Superior temporal gyrus (tissue), 1 donor: ENCODE measurements around the gene HAPLN2.
A peak's percentile ranks its signal among the peaks of the same experiment; 100 is the strongest.
"Not testable (repeated sequence)": the region's sequence is repeated elsewhere in the genome, so short reads cannot be mapped to it uniquely, and the experiment has no call there.

Experiments
- DNase-seq: peaks from one replicate; pipeline ENCODE4 v3.0.0-alpha.2; 2016; ENCODE audit errors: extremely low spot score

The HAPLN2 gene

DNA sequence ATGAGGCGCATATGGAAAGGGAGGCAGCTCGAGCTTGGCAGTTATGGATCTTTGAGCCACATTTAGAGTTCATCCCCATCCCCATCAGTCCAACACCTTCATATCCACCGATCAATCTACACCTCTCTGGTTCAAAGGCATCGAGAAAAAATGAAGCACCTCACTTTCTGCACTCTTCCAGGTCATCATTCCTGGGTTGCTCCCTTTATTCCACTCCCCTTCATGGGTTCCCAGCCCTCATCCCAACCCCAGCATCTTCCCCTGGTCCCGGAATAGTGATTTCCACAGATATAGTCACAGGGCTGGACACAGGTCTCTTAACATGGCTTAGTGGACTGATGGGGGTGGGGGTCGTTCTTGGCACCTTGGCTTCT is 354 bp downstream of the HAPLN2 start:
- DNase-seq: no peak

DNA sequence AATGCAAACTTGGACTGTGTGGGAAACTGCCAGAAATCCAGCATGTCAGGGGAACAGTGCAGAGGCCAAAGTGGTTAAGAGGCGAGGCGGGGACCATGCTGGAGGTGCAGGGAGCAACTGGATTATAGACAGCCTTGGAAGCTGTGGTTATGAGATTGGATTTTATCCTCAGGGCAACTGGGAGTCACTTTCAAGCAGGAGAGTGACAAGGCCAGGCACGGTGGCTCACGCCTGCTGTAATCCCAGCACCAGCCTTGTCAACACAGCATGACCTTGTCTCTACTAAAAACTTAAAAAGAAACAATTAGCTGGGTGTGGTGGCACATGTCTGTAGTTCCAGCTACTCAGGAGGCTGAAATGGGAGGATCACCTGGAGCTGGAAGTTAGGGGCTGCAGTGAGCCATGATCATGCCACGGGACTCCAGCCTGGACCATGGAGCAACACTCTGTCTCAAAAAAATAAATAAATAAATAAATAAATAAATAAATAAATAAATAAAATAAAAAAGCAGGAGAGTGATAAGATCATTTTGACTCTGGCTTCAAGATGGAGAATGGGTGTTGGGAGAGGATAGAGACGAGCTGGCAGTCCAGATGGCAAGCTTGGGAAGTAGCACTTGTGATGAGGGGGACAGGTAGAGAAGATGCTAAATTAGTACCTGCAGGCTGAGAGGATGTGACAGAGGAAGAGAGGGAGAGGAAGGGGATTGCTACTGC is 3.5 kb downstream of the HAPLN2 start:
- DNase-seq: no peak

DNA sequence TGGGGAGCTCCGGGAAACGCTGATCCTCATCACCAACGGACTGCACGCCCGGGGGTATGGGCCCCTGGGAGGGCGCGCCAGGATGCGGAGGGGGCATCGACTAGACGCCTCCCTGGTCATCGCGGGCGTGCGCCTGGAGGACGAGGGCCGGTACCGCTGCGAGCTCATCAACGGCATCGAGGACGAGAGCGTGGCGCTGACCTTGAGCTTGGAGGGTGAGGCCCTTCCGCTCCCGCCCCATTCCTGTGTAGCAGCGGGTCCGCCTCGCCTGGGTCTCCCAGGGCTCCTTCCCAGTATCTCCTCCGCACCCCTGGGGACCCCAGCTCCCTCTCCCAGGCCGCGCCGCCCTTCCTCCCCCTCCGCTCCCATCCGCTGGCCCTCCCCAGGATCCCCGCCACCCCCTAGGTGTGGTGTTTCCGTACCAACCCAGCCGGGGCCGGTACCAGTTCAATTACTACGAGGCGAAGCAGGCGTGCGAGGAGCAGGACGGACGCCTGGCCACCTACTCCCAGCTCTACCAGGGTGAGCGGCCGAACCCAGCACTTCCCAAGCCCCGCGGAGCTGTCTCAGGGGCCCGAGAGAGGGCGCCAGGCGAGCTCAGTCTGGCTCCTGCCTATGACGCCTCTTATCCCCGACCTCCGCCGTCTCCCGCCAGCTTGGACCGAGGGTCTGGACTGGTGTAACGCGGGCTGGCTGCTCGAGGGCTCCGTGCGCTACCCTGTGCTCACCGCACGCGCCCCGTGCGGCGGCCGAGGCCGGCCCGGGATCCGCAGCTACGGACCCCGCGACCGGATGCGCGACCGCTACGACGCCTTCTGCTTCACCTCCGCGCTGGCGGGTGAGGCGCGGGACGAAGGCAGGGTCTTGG is 5.0 kb downstream of the HAPLN2 start:
- DNase-seq: peak; percentile 57

DNA sequence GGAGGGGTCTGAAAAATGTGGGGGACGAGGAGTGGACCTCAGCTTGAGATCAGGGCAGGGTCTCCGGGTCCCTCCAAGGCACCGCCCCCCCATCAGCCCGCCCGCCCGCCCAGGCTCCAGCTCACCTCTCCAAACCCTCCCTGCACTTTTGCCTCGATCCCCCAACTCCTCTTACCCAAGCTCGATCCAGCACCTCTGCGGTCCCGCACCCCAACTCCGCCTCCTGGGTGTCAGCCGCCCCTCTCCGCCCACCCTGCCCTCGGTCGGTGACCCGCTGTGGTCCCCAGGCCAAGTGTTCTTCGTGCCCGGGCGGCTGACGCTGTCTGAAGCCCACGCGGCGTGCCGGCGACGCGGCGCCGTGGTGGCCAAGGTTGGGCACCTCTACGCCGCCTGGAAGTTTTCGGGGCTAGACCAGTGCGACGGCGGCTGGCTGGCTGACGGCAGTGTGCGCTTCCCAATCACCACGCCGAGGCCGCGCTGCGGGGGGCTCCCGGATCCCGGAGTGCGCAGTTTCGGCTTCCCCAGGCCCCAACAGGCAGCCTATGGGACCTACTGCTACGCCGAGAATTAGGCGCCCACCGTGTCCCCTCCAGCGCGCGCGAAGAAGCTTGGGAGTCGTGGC is 5.7 kb downstream of the HAPLN2 start:
- DNase-seq: no peak

- peak; percentile 86 for DNase-seq
Observed at GRCh38 chr1:156625436-156626078, 6.3 kb downstream of the HAPLN2 start.

GRCh38 chr1:156626079-156626438 is 6.8 kb downstream of the HAPLN2 start:
- DNase-seq: no peak

DNA sequence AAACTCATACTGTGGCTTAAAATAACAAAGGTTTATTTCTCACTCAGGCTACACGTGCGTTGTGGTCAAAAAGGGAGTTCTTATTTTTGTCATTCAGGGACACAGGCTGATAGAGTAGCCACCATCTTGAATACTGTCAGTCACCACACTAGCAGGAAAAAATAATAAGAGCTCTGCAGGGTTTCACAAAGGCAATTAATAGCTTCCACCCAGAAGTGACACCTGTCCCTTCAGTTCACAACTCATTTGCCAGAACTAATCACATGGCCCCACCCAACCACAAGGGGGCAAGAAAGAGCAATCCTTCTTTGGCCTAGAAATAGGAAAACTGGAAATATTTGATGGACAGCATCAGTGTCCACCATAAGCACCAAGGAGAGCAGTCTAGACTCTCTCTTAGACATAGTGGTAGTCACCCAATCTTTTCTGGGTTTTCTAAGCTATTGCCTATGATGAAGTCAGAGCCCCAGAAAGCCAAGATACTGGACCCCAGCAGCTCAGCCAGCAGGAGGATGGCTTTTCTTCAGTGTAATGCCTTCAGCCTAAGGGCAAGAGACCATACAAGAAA is 8.2 kb downstream of the HAPLN2 start:
- DNase-seq: peak; percentile 82

DNA sequence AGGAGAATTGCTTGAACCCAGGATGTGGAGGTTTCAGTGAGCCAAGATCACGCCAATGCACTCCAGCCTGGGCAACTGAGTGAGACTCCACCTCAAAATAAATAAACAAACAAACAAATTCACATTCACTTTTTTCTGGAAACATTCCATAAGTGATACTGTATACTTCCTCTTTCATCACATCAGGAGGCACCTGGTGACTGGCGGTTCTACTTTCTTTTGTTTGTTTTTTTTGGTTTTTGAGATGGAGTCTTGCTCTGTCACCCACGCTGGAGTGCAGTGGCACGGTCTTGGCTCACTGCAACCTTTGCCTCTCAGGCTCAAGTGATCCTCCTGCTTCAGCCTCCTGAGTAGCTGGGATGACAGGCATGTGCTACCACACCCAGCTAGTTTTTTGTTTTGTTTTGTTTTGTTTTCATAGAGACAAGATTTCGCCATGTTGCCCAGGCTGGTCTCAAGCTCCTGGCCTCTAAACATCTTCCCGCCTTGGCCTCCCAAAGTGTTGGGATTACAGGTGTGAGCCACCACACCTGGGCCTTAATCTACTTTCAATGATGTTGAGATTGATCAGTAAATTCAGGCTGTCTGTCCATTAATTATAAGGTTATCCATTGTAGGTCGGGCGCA is 10.7 kb downstream of the HAPLN2 start:
- no peak for DNase-seq

DNA sequence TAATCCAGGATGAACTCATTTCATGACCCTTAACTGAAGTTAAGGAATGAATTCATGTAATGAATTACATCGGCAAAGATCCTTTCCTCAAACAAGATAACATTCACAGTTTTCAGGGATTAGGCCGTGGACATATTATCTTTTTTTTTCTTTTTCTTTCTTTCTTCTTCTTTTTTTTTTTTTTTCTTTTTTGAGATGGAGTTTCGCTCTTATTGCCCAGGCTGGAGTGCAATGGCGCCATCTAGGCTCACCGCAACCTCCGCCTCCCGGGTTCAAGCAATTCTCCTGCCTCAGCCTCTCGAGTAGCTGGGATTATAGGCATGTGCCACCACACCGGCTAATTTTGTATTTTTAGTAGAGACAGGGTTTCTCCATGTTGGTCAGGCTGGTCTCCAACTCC is 11.9 kb downstream of the HAPLN2 start:
- not testable (repeated sequence) for DNase-seq

- DNase-seq: no peak
Observed at GRCh38 chr1:156632355-156632754, 13.1 kb downstream of the HAPLN2 start.

DNA sequence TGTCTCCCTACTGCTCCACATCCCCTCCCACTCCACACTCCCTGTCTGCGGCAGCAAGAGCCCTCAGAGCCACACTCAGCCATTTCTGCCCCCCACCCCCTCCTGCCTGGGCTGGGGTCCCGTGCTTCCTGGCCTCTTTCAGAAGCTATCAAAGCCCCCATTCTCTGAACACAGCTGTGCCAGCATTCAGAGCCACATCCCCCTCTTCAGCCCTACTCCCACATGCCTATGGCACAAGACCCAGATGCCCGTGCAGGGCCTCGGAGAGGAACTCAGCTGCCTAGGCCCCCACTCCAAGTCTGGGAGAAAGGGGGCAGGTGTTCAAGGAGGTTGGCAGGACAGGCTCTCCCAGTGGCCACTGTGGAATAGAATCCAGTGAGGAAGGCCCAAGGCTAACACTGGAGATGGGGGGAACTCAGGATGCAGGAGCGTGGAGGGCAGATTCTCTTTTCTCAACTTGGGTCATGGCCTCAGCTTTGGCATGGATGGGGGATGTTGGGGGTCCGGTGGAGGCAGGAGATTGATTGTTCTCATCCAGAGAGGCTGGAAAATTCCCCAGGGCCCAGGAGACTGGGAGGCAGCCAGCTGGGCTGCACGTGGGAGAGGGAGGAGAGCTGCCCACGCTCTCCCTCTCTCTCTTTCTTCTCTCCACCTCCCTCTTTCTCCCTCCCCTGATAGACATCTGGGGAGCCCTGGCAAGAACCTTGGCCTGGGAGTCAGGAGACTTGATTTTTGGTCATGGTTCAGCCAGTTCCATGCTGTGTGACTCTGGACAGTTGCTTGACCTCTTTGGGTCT is 19.2 kb downstream of the HAPLN2 start:
- peak; percentile 67 for DNase-seq

DNA sequence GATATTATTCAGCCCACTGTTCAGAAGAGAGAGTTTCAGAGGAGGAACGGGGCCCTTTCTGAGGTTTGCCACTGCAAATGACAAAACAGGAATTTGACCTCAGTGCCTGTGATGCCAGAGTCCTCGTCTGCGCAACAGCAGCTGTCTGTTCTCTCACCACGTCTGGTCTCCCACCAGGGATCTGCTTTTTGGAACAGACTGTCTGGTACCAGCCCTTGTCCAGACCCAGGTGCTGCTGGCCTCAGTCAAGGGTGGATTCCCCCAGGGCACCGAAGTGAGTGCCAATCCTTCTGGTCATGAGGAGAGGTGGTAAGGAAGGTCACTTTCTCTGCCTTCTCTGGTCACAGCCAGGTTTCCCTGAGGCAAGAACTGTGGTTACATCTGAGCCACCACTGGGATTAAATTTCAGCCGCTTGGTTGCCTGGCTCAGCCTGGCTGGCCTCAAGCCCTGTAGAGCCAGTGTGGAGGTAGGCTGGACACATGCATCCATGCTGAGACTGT is 20.4 kb downstream of the HAPLN2 start:
- no peak for DNase-seq

GRCh38 chr1:156640842-156641706 is 21.9 kb downstream of the HAPLN2 start:
- no peak for DNase-seq

- peak; percentile 76 for DNase-seq
Observed at GRCh38 chr1:156641761-156642264, 22.6 kb downstream of the HAPLN2 start, which contains the start of gene BCAN. BCAN (plus strand) TSS chr1:156642117; CDS start chr1:156646055, 3,938 bp downstream.

- DNase-seq: no peak
Observed at GRCh38 chr1:156642265-156643048, 23.2 kb downstream of the HAPLN2 start.

DNA sequence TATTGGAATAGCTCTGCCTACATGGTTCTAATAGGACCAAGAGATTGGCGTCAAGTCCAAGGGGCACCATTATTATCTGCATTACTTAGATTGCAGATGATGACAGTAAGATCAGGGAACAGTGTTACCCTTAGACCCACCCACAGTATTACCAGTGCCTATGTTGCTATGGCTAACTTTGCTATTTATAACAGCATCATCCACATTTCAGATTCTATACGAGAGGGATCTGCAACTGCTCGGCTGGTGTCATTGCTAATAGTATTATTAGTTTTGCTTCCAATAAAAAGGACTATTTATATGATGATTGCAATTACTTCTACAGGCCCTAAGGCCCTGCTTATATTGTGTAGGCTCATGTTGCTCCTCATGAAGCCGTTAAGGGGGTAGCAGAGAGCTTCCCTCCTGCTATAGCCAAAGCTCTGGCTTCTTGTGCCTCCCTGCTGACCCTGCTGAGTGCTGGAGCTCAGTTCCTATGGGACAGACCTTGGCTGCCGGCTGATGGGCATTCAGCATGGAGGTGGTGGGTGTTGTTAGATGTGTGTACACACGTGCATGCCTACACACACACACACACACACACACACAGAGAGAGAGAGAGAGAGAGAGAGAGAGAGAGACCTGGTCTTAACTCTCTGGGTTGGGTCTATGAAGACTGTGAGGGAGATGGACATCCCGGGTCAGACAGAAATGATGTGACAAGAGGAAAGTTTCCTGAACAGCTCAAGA is 24.0 kb downstream of the HAPLN2 start:
- DNase-seq: no peak

DNA sequence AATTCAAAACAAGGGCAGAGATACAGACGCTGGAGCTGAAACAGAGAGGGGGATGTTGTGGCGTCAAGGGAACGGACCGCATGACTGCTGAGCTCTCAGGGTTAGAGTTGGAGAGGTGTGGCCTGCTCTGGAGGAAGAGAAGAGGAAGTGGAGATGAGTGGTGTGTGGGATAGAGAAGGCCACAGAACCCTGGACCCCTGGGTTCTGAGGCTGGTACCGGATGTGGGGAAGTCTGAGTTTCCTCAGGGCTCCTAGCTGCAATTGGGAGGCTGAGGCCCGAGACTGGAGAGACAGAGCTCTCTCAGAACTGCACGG is 24.5 kb downstream of the HAPLN2 start:
- no peak for DNase-seq

GRCh38 chr1:156644146-156644545 is 24.9 kb downstream of the HAPLN2 start:
- DNase-seq: no peak
